ENCODE data around the gene NACC1.

DNA sequence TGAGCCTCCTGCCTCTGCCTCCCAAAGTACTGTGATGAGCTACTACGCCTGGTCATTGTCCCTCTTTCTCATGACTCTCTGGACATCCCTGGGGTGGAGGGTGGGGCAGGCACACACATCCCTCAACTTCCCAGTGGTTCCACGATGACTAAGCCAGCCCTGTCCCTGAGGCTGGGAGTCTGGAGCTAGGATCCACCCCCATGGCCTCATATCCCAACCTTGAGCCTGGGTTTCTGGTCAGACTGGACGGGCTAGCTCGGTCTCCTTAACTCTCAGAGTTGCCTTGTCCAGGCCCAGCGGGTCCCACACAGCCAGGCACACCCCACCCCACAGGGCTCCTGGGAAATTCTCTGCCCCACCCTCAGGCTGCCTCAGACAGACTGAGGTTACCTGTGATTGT lies 51.7 kb downstream of the NACC1 start:
- TF ChIP-seq, protein P1, sequence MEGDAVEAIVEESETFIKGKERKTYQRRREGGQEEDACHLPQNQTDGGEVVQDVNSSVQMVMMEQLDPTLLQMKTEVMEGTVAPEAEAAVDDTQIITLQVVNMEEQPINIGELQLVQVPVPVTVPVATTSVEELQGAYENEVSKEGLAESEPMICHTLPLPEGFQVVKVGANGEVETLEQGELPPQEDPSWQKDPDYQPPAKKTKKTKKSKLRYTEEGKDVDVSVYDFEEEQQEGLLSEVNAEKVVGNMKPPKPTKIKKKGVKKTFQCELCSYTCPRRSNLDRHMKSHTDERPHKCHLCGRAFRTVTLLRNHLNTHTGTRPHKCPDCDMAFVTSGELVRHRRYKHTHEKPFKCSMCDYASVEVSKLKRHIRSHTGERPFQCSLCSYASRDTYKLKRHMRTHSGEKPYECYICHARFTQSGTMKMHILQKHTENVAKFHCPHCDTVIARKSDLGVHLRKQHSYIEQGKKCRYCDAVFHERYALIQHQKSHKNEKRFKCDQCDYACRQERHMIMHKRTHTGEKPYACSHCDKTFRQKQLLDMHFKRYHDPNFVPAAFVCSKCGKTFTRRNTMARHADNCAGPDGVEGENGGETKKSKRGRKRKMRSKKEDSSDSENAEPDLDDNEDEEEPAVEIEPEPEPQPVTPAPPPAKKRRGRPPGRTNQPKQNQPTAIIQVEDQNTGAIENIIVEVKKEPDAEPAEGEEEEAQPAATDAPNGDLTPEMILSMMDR (conservative IDR thresholded peaks at IDR 0.05; ENCODE audit: low read length) = no peak
- no peak for TF ChIP-seq EZH2phosphoT487 (IDR thresholded peaks at IDR 0.05; ENCODE audit: borderline replicate concordance)

Data from Loucy (cell line).